Measurements from ENCODE around the gene NOL4L. TPM values are rescaled to one million over a fixed set of nuclear protein-coding genes. Genes with fewer than 3 reads are reported as not detected.

NOL4L gene
- total and polyA plus RNA-seq, 11 donors: 2.6 to 15.0 (median 6.7) TPM

- intact Hi-C loops (cut with DNase I): no loop called here
- H3K4me3 ChIP-seq: no peak overlapping the region
- peaks cover 0 to 37% (median 0%) of the 10 kb centered on the region in 12 donors for H3K4me1 ChIP-seq
- ATAC-seq (peak in 3 of 4 donors; percentile 25 to 82 (median 25)), DNase-seq (peak in 1 of 5 donors; percentile 69)
- WGBS, 4 donors: 60 to 72% (median 65%) methylated on average over 23 to 34 of the region's 34 CpGs
- H3K36me3 ChIP-seq: no peaks in the 10 kb centered on the region
- H3K27me3 ChIP-seq: no peaks in the 10 kb centered on the region
- TF ChIP-seq CTCF (IDR thresholded peaks at IDR 0.05) (no peak), POLR2A (IDR thresholded peaks at IDR 0.05) (no peak)
- H3K9me3 ChIP-seq: no peaks in the 10 kb centered on the region
- peak overlapping the region in 1 of 12 donors; percentile 59 for H3K27ac ChIP-seq
These were observed 10.6 kb downstream of the NOL4L start for GRCh38 chr20:32574296-32575226.

- intact Hi-C loops (cut with DNase I): no loop called here
- TF ChIP-seq POLR2A (IDR thresholded peaks at IDR 0.05) (no peak), CTCF (IDR thresholded peaks at IDR 0.05) (no peak)
- Histone ChIP-seq H3K9me3 (no peaks in the 10 kb centered on the region), H3K36me3 (no peaks in the 10 kb centered on the region), H3K4me3 (no peak overlapping the region), H3K4me1 (peaks cover 0 to 37% (median 0%) of the 10 kb centered on the region in 12 donors), H3K27me3 (no peaks in the 10 kb centered on the region), H3K27ac (no peak overlapping the region)
- peak in 1 of 5 donors; percentile 1 for DNase-seq
- WGBS, 4 donors: 86 to 93% (median 91%) methylated on average over 6 of the region's 6 CpGs
- ATAC-seq: no peak
These were observed 11.8 kb downstream of the NOL4L start for GRCh38 chr20:32573167-32573851.

GRCh38 chr20:32572271-32572968, 12.7 kb downstream of the NOL4L start:
- H3K27me3 ChIP-seq: no peaks in the 10 kb centered on the region
- no peaks in the 10 kb centered on the region for H3K36me3 ChIP-seq
- WGBS, 4 donors: 85 to 89% (median 86%) methylated on average over 15 of the region's 15 CpGs
- no peak overlapping the region for H3K27ac ChIP-seq
- H3K4me1 ChIP-seq: peaks cover 0 to 39% (median 0%) of the 10 kb centered on the region in 12 donors
- intact Hi-C loops (cut with DNase I): no loop called here
- DNase-seq (peak in 1 of 5 donors; percentile 45), ATAC-seq (no peak)
- H3K4me3 ChIP-seq: no peak overlapping the region
- H3K9me3 ChIP-seq: no peaks in the 10 kb centered on the region
- TF ChIP-seq POLR2A (IDR thresholded peaks at IDR 0.05) (no peak), CTCF (IDR thresholded peaks at IDR 0.05) (no peak)
